ENCODE results near the gene ZNF689.

ZNF689 gene

DNA sequence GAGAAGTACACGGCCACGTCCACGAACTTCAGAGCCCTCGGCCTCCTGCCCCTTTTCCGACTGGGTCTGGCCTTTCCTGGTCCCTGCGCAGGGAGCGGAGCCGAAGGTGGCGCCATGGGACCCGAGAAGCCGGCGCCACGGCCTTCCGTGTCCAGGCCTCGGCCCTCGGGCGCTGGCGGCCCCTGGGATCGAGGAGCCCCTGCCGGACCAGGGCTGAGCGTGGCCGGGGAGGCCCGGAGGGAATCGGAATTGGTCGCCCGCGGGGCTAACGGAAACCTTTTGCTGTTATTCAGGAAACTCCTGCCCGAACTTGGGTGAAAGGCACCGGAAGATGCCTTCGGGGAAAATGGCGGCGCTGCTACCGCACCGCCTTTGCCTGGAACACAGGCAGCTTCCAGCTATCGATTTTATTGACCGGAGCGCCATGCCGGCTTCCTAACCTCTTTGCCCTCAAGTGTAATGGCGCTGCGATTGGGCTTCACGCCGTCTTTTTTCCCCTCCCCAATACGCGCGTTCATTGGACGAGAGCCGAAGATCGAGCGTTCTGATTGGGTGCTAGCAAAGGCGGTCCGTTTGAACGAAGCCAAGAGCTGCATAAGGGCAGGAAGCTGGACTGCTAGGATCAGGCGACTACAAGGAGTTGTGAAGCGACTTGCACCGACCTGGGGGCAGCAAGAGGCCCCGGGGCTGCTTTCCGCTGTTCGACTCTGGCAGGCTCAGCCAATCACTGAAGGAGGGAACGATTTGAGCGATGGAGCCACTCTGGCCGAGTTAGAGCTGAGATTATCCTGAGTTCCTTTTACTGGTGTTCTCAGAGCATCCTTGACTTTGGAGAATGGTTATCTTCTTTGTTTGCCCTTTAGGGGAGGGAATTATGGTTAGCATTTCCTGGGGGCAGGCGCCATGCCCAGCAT, at the start of gene ZNF689 (continued):
- TF ChIP-seq OSR2 (tag by site-specific recombination; IDR thresholded peaks at IDR 0.05) (peak; percentile 55), PRDM6 (tag by site-specific recombination; IDR thresholded peaks at IDR 0.05) (no peak), ZNF341 (tag by site-specific recombination; IDR thresholded peaks at IDR 0.05; ENCODE audit: low read depth) (peak; percentile 78), ZNF48 (tag by site-specific recombination; IDR thresholded peaks at IDR 0.05) (no peak), HIC1 (tag by site-specific recombination; IDR thresholded peaks at IDR 0.05) (no peak), ZNF585B (tag by site-specific recombination; IDR thresholded peaks at IDR 0.05) (peak; percentile 19), KLF1 (tag by site-specific recombination; IDR thresholded peaks at IDR 0.05) (0 out of 2 replicates have a peak, but pooled peaks have one; percentile 58), SCRT2 (tag by site-specific recombination; IDR thresholded peaks at IDR 0.05) (peak; percentile 20; the same call in 1 of the 2 replicates), REPIN1 (tag by site-specific recombination; IDR thresholded peaks at IDR 0.05; ENCODE audit: low read depth) (peak; percentile 67; the same call in 1 of the 2 replicates), ZNF621 (tag by site-specific recombination; IDR thresholded peaks at IDR 0.05) (no peak), ZNF830 (tag by site-specific recombination; IDR thresholded peaks at IDR 0.05; ENCODE audit: low read depth) (no peak), ZNF791 (tag by site-specific recombination; IDR thresholded peaks at IDR 0.05) (no peak), ZNF510 (tag by site-specific recombination; IDR thresholded peaks at IDR 0.05; ENCODE audit: insufficient replicate concordance) (no peak), ZNF266 (tag by site-specific recombination; IDR thresholded peaks at IDR 0.05; ENCODE audit: low read depth) (no peak), KLF9 (tag by site-specific recombination; IDR thresholded peaks at IDR 0.05; ENCODE audit: low read depth) (no peak), HOXD13 (CRISPR knock-in tag; IDR thresholded peaks at IDR 0.05; ENCODE audit: borderline replicate concordance) (peak; percentile 90), ZNF629 (tag by site-specific recombination; IDR thresholded peaks at IDR 0.05) (0 out of 2 replicates have a peak, but pooled peaks have one; percentile 73), ZNF404 (tag by site-specific recombination; IDR thresholded peaks at IDR 0.05) (no peak), ZNF391 (tag by site-specific recombination; IDR thresholded peaks at IDR 0.05; ENCODE audit: borderline replicate concordance, low read depth) (peak; percentile 72; the same call in 1 of the 2 replicates), ZNF121 (tag by site-specific recombination; IDR thresholded peaks at IDR 0.05) (peak; percentile 51; the same call in 1 of the 2 replicates), ZBTB1 (tag by site-specific recombination; IDR thresholded peaks at IDR 0.05) (0 out of 2 replicates have a peak, but pooled peaks have one; percentile 33)
- TF ChIP-seq, protein P1, sequence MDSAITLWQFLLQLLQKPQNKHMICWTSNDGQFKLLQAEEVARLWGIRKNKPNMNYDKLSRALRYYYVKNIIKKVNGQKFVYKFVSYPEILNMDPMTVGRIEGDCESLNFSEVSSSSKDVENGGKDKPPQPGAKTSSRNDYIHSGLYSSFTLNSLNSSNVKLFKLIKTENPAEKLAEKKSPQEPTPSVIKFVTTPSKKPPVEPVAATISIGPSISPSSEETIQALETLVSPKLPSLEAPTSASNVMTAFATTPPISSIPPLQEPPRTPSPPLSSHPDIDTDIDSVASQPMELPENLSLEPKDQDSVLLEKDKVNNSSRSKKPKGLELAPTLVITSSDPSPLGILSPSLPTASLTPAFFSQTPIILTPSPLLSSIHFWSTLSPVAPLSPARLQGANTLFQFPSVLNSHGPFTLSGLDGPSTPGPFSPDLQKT (IDR thresholded peaks at IDR 0.05; ENCODE audit: borderline replicate concordance, low read depth, low read length): no peak
- TF ChIP-seq, protein P2, sequence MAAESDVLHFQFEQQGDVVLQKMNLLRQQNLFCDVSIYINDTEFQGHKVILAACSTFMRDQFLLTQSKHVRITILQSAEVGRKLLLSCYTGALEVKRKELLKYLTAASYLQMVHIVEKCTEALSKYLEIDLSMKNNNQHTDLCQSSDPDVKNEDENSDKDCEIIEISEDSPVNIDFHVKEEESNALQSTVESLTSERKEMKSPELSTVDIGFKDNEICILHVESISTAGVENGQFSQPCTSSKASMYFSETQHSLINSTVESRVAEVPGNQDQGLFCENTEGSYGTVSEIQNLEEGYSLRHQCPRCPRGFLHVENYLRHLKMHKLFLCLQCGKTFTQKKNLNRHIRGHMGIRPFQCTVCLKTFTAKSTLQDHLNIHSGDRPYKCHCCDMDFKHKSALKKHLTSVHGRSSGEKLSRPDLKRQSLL (tag by site-specific recombination; IDR thresholded peaks at IDR 0.05): peak; percentile 95
- TF ChIP-seq, protein P3, sequence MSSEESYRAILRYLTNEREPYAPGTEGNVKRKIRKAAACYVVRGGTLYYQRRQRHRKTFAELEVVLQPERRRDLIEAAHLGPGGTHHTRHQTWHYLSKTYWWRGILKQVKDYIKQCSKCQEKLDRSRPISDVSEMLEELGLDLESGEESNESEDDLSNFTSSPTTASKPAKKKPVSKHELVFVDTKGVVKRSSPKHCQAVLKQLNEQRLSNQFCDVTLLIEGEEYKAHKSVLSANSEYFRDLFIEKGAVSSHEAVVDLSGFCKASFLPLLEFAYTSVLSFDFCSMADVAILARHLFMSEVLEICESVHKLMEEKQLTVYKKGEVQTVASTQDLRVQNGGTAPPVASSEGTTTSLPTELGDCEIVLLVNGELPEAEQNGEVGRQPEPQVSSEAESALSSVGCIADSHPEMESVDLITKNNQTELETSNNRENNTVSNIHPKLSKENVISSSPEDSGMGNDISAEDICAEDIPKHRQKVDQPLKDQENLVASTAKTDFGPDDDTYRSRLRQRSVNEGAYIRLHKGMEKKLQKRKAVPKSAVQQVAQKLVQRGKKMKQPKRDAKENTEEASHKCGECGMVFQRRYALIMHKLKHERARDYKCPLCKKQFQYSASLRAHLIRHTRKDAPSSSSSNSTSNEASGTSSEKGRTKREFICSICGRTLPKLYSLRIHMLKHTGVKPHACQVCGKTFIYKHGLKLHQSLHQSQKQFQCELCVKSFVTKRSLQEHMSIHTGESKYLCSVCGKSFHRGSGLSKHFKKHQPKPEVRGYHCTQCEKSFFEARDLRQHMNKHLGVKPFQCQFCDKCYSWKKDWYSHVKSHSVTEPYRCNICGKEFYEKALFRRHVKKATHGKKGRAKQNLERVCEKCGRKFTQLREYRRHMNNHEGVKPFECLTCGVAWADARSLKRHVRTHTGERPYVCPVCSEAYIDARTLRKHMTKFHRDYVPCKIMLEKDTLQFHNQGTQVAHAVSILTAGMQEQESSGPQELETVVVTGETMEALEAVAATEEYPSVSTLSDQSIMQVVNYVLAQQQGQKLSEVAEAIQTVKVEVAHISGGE (tag by site-specific recombination; conservative IDR thresholded peaks at IDR 0.05; ENCODE audit: low read depth): peak; percentile 86
- TF ChIP-seq, protein P4, sequence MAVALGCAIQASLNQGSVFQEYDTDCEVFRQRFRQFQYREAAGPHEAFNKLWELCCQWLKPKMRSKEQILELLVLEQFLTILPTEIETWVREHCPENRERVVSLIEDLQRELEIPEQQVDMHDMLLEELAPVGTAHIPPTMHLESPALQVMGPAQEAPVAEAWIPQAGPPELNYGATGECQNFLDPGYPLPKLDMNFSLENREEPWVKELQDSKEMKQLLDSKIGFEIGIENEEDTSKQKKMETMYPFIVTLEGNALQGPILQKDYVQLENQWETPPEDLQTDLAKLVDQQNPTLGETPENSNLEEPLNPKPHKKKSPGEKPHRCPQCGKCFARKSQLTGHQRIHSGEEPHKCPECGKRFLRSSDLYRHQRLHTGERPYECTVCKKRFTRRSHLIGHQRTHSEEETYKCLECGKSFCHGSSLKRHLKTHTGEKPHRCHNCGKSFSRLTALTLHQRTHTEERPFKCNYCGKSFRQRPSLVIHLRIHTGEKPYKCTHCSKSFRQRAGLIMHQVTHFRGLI (tag by site-specific recombination; IDR thresholded peaks at IDR 0.05): peak; percentile 87; the same call in 1 of the 2 replicates

Measured in HEK293 (cell line).